Upper lobe of left lung (tissue), 4 donors: ENCODE results near the gene TTLL5.

Experiments
- CTCF ChIP-seq, 6 experiments: fragments of 450-650 bp in 4 of 6; fragments of 200-600 bp in 2 of 6; sonication (generic) in 2 of 6; IDR thresholded peaks; one replicate each; pipeline ENCODE4 v1.5.1; 2016 to 2019; ENCODE audit warnings: antibody characterized with exemption in 6 of 6
- EP300 ChIP-seq, 4 donors: sonication (generic); formaldehyde crosslinking; IDR thresholded peaks; one replicate each; pipeline ENCODE4 v1.5.1; 2017; ENCODE audit warnings: antibody characterized with exemption in 4 of 4, control low read depth in 2 of 4

- no peak for TF ChIP-seq CTCF (IDR thresholded peaks at IDR 0.05)
- TF ChIP-seq EP300 (IDR thresholded peaks at IDR 0.05), result no peak
Observed at GRCh38 chr14:75927564-75928087, 266.6 kb downstream of the TTLL5 start.
